ENCODE results near the gene NCOA6.
"Not testable (repeated sequence)": the region's sequence is repeated elsewhere in the genome, so short reads cannot be mapped to it uniquely, and the experiment has no call there.

NCOA6 gene

GRCh38 chr20:34773726-34774125 lies 51.7 kb downstream of the NCOA6 start:
- DNase-seq, result no peak

- DNase-seq, result no peak
Measured at GRCh38 chr20:34772437-34772836, 53.0 kb downstream of the NCOA6 start.

- no peak for DNase-seq
Measured at GRCh38 chr20:34771680-34772081, 53.8 kb downstream of the NCOA6 start.

- no peak for DNase-seq
Measured at GRCh38 chr20:34768096-34768495, 57.4 kb downstream of the NCOA6 start.

GRCh38 chr20:34762031-34762555 lies 63.4 kb downstream of the NCOA6 start:
- no peak for DNase-seq

- DNase-seq, result no peak
Measured at GRCh38 chr20:34755367-34755766, 70.1 kb downstream of the NCOA6 start.

GRCh38 chr20:34754611-34755010 lies 70.8 kb downstream of the NCOA6 start:
- no peak for DNase-seq

GRCh38 chr20:34753706-34754461 lies 71.6 kb downstream of the NCOA6 start:
- DNase-seq, result no peak

GRCh38 chr20:34751453-34751852 lies 74.0 kb downstream of the NCOA6 start:
- DNase-seq, result no peak

- no peak for DNase-seq
Measured at GRCh38 chr20:34750484-34750883, 75.0 kb downstream of the NCOA6 start.

- no peak for DNase-seq
Measured at GRCh38 chr20:34748709-34749108, 76.7 kb downstream of the NCOA6 start.

- DNase-seq, result no peak
Measured at GRCh38 chr20:34747479-34747878, 78.0 kb downstream of the NCOA6 start.

GRCh38 chr20:34746674-34747073 lies 78.8 kb downstream of the NCOA6 start:
- no peak for DNase-seq

GRCh38 chr20:34744847-34745246 lies 80.6 kb downstream of the NCOA6 start:
- no peak for DNase-seq

GRCh38 chr20:34744340-34744739 lies 81.1 kb downstream of the NCOA6 start:
- DNase-seq, result no peak

- DNase-seq, result no peak
Measured at GRCh38 chr20:34743039-34743438, 82.4 kb downstream of the NCOA6 start.

GRCh38 chr20:34736106-34736735 lies 89.2 kb downstream of the NCOA6 start:
- DNase-seq, result no peak

GRCh38 chr20:34732523-34732922 lies 92.9 kb downstream of the NCOA6 start:
- no peak for DNase-seq

- no peak for DNase-seq
Measured at GRCh38 chr20:34729416-34729815, 96.0 kb downstream of the NCOA6 start.

- no peak for DNase-seq
Measured at GRCh38 chr20:34724172-34724571, 101.3 kb downstream of the NCOA6 start.

GRCh38 chr20:34722560-34722959 lies 102.9 kb downstream of the NCOA6 start:
- not testable (repeated sequence) for DNase-seq

- DNase-seq, result no peak
Measured at GRCh38 chr20:34720266-34720665, 105.2 kb downstream of the NCOA6 start.

- DNase-seq, result not testable (repeated sequence)
Measured at GRCh38 chr20:34719242-34720017, 106.0 kb downstream of the NCOA6 start.
